Activated T-cell treated with anti-CD3 and anti-CD28 coated beads, Interleukin-2, amount 50 U/mL, for 24 hours (primary cell): ENCODE measurements around the gene CFAP251.
"Not testable (repeated sequence)": the region's sequence is repeated elsewhere in the genome, so short reads cannot be mapped to it uniquely, and the experiment has no call there.

Experiments used
- DNase-seq: peaks from one replicate; pipeline ENCODE4 v3.0.0-alpha.2; 2020
- H3K27ac Mint-ChIP-seq: 2 replicates; pipeline ENCODE4 v1.8.0; 2020; ENCODE audit warnings: mild to moderate bottlenecking, mixed read lengths
- H3K27me3 Mint-ChIP-seq: 2 replicates; pipeline ENCODE4 v1.8.0; 2020; ENCODE audit warnings: mixed read lengths
- H3K36me3 Mint-ChIP-seq: 2 replicates; pipeline ENCODE4 v1.8.0; 2020; ENCODE audit warnings: low read depth, mixed read lengths
- H3K4me1 Mint-ChIP-seq: 2 replicates; pipeline ENCODE4 v1.8.0; 2020; ENCODE audit warnings: low read depth, mixed read lengths
- H3K4me3 Mint-ChIP-seq: 2 replicates; pipeline ENCODE4 v1.8.0; 2020; ENCODE audit warnings: mild to moderate bottlenecking, moderate library complexity, mixed read lengths
- H3K9me3 Mint-ChIP-seq: 2 replicates; pipeline ENCODE4 v1.8.0; 2020; ENCODE audit warnings: mixed read lengths

Gene CFAP251

GRCh38 chr12:121917950-121918678, at the start of gene CFAP251:
Gene CFAP251 (plus strand): TSS chr12:121918592. CDS start chr12:121921306, 2,714 bp downstream.
- DNase-seq = peak; percentile 93
- Mint-ChIP-seq H3K27me3 (no peaks in the 10 kb centered on the region), H3K36me3 (peaks cover 41% of the 10 kb centered on the region), H3K27ac (peak within 1 kb of the TSS; percentile 93), H3K4me3 (peak within 1 kb of the TSS; percentile 73), H3K4me1 (peaks cover 19% of the 10 kb centered on the region), H3K9me3 (no peaks in the 10 kb centered on the region)

DNA sequence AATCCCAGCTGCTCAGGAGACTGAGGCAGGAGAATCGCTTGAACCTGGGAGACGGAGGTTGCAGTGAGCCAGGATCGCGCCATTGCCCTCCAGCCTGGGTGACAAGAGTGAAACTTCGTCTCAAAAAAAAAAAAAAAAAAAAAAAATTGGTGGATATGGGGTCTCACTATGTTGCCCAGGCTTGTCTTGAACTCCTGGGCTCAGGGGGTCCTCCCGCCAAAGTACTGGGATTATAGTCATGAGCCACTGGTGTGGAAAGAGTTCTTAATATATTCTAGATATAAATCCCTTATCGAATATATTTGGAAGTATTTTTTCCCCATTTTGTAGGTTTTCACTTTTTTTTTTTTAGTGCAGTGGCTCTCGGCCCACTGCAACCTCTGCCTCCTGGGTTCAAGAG, 49.2 kb upstream of the CFAP251 start:
- H3K36me3 Mint-ChIP-seq, DNase-seq, H3K27me3 Mint-ChIP-seq, H3K9me3 Mint-ChIP-seq, H3K4me3 Mint-ChIP-seq, H3K27ac Mint-ChIP-seq, H3K4me1 Mint-ChIP-seq: not testable (repeated sequence)

DNA sequence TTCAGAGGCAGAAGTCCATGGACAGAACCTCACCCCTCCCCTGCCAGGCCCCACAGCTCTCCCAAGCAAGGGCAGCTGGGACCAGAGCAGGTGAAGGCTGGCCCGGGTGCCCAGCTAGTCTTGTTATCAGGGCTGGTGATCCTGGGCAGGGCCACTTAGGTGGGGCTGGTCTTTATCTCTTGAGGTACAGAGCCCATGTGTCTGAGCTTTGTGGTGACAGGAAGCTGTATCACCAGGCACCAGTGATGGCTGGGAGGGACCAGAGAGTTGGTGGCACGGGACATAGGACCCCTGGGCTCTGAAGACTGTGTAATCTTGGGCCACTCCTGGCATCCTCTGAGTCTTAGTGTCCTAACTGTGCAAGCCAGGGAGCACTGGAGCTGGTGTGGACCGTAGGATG, 46.9 kb upstream of the CFAP251 start:
- Mint-ChIP-seq H3K4me3 (no peak overlapping the region), H3K27me3 (no peaks in the 10 kb centered on the region), H3K4me1 (peaks cover 6% of the 10 kb centered on the region), H3K36me3 (no peaks in the 10 kb centered on the region), H3K9me3 (no peaks in the 10 kb centered on the region), H3K27ac (no peak overlapping the region)
- no peak for DNase-seq

DNA sequence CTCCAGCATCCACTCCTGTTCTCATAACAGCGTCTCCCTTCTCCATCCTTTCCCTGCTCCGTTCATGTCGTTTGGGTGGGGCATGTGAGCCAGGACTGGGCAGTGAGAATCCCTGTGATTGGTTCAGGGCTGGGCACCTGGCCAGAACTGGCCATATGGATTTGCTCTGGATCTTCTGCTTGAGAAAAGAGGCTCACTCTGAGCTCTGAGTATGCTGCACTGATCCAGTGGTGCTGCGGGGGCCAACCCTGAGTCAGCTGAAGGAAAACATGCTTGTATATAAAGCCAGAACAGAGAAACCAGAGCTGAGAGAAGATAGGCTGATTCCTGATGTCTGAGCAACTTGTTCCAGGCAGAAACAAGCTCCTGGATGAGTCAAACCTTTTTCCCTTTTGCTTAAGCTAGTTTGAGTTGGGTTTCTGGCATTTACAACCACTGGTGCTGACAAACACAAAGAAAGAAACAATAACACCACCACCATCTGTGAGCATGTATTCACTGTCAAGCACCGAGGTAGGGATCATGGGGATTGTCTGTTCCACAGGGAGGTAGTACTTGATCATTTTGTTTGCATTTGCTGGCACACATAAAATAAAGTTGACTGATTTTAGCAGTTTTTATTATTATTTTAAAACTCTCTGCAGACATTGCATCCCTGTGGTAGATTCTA, 45.7 kb upstream of the CFAP251 start:
- Mint-ChIP-seq H3K27me3 (no peaks in the 10 kb centered on the region), H3K27ac (peak overlapping the region; percentile 71), H3K4me3 (no peak overlapping the region), H3K36me3 (no peaks in the 10 kb centered on the region), H3K9me3 (no peaks in the 10 kb centered on the region), H3K4me1 (peaks cover 6% of the 10 kb centered on the region)
- no peak for DNase-seq

DNA sequence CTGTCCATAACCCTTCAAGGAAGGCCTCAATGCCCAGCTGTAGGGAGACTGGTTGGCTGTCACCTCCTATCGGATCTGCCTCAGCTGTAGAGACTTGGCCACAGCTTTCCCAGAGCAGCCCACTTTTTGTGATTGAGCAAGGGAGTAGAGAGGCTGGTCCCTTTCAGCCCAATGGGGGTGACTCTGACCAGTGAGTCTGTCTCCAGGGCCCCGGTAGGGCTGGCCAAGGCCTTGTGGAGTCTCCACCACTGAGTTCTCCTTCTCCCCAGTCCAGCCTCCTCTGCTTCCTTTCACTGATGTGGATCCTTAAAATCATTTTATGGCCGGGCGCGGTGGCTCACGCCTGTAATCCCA, 45.2 kb upstream of the CFAP251 start:
- H3K27ac Mint-ChIP-seq = no peak overlapping the region
- no peaks in the 10 kb centered on the region for H3K36me3 Mint-ChIP-seq
- DNase-seq = no peak
- no peaks in the 10 kb centered on the region for H3K27me3 Mint-ChIP-seq
- H3K4me3 Mint-ChIP-seq = no peak overlapping the region
- peaks cover 6% of the 10 kb centered on the region for H3K4me1 Mint-ChIP-seq
- H3K9me3 Mint-ChIP-seq = no peaks in the 10 kb centered on the region

GRCh38 chr12:121874071-121874470, 44.3 kb upstream of the CFAP251 start:
- H3K4me3 Mint-ChIP-seq = no peak overlapping the region
- H3K36me3 Mint-ChIP-seq = no peaks in the 10 kb centered on the region
- DNase-seq = no peak
- no peaks in the 10 kb centered on the region for H3K9me3 Mint-ChIP-seq
- H3K27ac Mint-ChIP-seq = no peak overlapping the region
- H3K27me3 Mint-ChIP-seq = no peaks in the 10 kb centered on the region
- H3K4me1 Mint-ChIP-seq = peaks cover 6% of the 10 kb centered on the region

- Mint-ChIP-seq H3K27ac (no peak overlapping the region), H3K4me1 (peaks cover 6% of the 10 kb centered on the region), H3K27me3 (no peaks in the 10 kb centered on the region), H3K36me3 (no peaks in the 10 kb centered on the region), H3K4me3 (no peak overlapping the region), H3K9me3 (no peaks in the 10 kb centered on the region)
- DNase-seq = no peak
Observed at GRCh38 chr12:121875582-121875981, 42.8 kb upstream of the CFAP251 start.

- H3K27me3 Mint-ChIP-seq, H3K4me1 Mint-ChIP-seq, H3K27ac Mint-ChIP-seq, DNase-seq, H3K36me3 Mint-ChIP-seq, H3K4me3 Mint-ChIP-seq, H3K9me3 Mint-ChIP-seq: not testable (repeated sequence)
Observed at GRCh38 chr12:121876080-121876447, 42.3 kb upstream of the CFAP251 start.

DNA sequence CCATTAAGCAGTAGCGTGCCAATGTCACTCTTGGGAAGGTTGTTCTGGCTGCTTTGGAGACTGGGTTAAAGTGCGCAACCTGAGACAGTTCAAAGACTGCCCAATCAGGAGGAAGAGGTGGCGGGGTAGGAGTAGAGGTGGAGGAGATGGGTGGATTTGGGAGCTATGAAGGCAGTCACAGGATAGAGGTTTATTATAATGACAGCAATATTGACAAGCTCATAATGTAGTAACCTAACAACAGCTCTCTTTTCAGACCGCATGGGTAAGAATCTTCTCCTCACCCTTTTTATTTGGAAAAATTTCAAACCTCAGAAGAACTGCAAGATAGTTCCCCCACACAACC, 35.1 kb upstream of the CFAP251 start:
- no peak overlapping the region for H3K27ac Mint-ChIP-seq
- no peak overlapping the region for H3K4me3 Mint-ChIP-seq
- no peaks in the 10 kb centered on the region for H3K36me3 Mint-ChIP-seq
- H3K4me1 Mint-ChIP-seq = peaks cover 8% of the 10 kb centered on the region
- no peaks in the 10 kb centered on the region for H3K9me3 Mint-ChIP-seq
- no peaks in the 10 kb centered on the region for H3K27me3 Mint-ChIP-seq
- no peak for DNase-seq

GRCh38 chr12:121885129-121885528, 33.3 kb upstream of the CFAP251 start:
- H3K4me3 Mint-ChIP-seq, H3K27me3 Mint-ChIP-seq, DNase-seq, H3K27ac Mint-ChIP-seq, H3K9me3 Mint-ChIP-seq: not testable (repeated sequence)
- H3K4me1 Mint-ChIP-seq = peaks cover 19% of the 10 kb centered on the region
- H3K36me3 Mint-ChIP-seq = peaks cover 13% of the 10 kb centered on the region

- H3K4me3 Mint-ChIP-seq = peak overlapping the region; percentile 96
- DNase-seq = no peak
- H3K9me3 Mint-ChIP-seq = no peaks in the 10 kb centered on the region
- H3K27ac Mint-ChIP-seq = peak overlapping the region; percentile 99
- H3K36me3 Mint-ChIP-seq = peaks cover 30% of the 10 kb centered on the region
- H3K27me3 Mint-ChIP-seq = no peaks in the 10 kb centered on the region
- H3K4me1 Mint-ChIP-seq = peaks cover 33% of the 10 kb centered on the region
Observed at GRCh38 chr12:121888083-121888477, 30.3 kb upstream of the CFAP251 start.

- Mint-ChIP-seq H3K9me3 (no peaks in the 10 kb centered on the region), H3K36me3 (peaks cover 34% of the 10 kb centered on the region)
Observed at GRCh38 chr12:121888478-121889273, 29.7 kb upstream of the CFAP251 start, which contains the start of gene PSMD9. Gene PSMD9 (plus strand): TSS chr12:121888790. CDS start chr12:121888857, 67 bp downstream.

DNA sequence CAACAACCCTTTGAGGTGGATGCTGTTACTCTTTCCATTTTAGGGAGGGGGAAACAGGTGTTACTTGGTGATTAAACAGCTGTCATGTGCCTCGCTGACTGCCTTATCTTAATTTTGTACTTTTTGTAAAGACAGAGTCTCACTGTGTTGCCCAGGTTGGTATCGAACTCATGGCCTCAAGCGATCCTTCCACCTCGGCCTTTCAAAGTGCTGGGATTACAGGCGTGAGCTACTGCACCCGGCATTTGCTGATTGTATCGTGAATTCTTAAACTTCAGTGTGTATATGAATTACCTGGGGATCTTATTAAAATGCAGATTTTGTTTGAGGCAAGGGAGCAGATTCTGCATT, 29.1 kb upstream of the CFAP251 start:
- H3K9me3 Mint-ChIP-seq = no peaks in the 10 kb centered on the region
- peaks cover 44% of the 10 kb centered on the region for H3K4me1 Mint-ChIP-seq
- H3K27me3 Mint-ChIP-seq = no peaks in the 10 kb centered on the region
- no peak for DNase-seq
- H3K27ac Mint-ChIP-seq = peak overlapping the region; percentile 99
- H3K4me3 Mint-ChIP-seq = peak overlapping the region; percentile 96
- H3K36me3 Mint-ChIP-seq = peaks cover 39% of the 10 kb centered on the region

More at GRCh38 chr12:121888478-121889273, 29.7 kb upstream of the CFAP251 start, which contains the start of gene PSMD9:
- Mint-ChIP-seq H3K27ac (peak within 1 kb of the TSS; percentile 99), H3K4me1 (peaks cover 39% of the 10 kb centered on the region), H3K4me3 (peak within 1 kb of the TSS; percentile 96), H3K27me3 (no peaks in the 10 kb centered on the region)
- peak; percentile 99 for DNase-seq

- H3K27me3 Mint-ChIP-seq, H3K9me3 Mint-ChIP-seq, DNase-seq: not testable (repeated sequence)
- H3K4me3 Mint-ChIP-seq = peak overlapping the region; percentile 96
- peaks cover 44% of the 10 kb centered on the region for H3K36me3 Mint-ChIP-seq
- H3K4me1 Mint-ChIP-seq = peaks cover 48% of the 10 kb centered on the region
- H3K27ac Mint-ChIP-seq = peak overlapping the region; percentile 99
Observed at GRCh38 chr12:121889661-121890060, 28.7 kb upstream of the CFAP251 start.
